Osteocyte (in vitro differentiated cells): ENCODE measurements around the gene LEMD1. TPM values are rescaled to one million over a fixed set of nuclear protein-coding genes. Genes with fewer than 3 reads are reported as not detected.

Source experiments
- DNase-seq: peaks from one replicate; pipeline ENCODE4 v3.0.0; 2021; ENCODE audit warnings: mixed read lengths; ENCODE audit not compliant: unreplicated experiment; ENCODE audit errors: extremely low spot score
- H3K27ac Mint-ChIP-seq: one replicate; pipeline ENCODE4 v1.8.0; 2021; ENCODE audit warnings: mild to moderate bottlenecking, mixed read lengths; ENCODE audit not compliant: unreplicated experiment
- H3K27me3 Mint-ChIP-seq: one replicate; pipeline ENCODE4 v1.8.0; 2021; ENCODE audit warnings: mixed read lengths; ENCODE audit not compliant: unreplicated experiment
- H3K36me3 Mint-ChIP-seq: one replicate; pipeline ENCODE4 v1.8.0; 2021; ENCODE audit warnings: mixed read lengths; ENCODE audit not compliant: unreplicated experiment
- H3K4me1 Mint-ChIP-seq: one replicate; pipeline ENCODE4 v1.8.0; 2021; ENCODE audit warnings: mixed read lengths; ENCODE audit not compliant: unreplicated experiment
- H3K4me3 Mint-ChIP-seq: one replicate; pipeline ENCODE4 v1.8.0; 2021; ENCODE audit warnings: mild to moderate bottlenecking, moderate library complexity, mixed read lengths; ENCODE audit not compliant: unreplicated experiment
- H3K9me3 Mint-ChIP-seq: one replicate; pipeline ENCODE4 v1.8.0; 2021; ENCODE audit warnings: mixed read lengths; ENCODE audit not compliant: unreplicated experiment
- total RNA-seq: library from RNA; stranded (reverse); gene quantifications from 2 replicates; pipeline ENCODE4 v1.2.1, GENCODE V29; 2021
- TF ChIP-seq, protein P1 (sequence below): fragments of 200-600 bp; sonication (generic); IDR thresholded peaks from 2 replicates; pipeline ENCODE4 v1.5.0; 2021; ENCODE audit warnings: antibody characterized with exemption, mild to moderate bottlenecking, moderate library complexity

LEMD1 gene
- total RNA-seq, 1 donor from 2014 or later = not detected

DNA sequence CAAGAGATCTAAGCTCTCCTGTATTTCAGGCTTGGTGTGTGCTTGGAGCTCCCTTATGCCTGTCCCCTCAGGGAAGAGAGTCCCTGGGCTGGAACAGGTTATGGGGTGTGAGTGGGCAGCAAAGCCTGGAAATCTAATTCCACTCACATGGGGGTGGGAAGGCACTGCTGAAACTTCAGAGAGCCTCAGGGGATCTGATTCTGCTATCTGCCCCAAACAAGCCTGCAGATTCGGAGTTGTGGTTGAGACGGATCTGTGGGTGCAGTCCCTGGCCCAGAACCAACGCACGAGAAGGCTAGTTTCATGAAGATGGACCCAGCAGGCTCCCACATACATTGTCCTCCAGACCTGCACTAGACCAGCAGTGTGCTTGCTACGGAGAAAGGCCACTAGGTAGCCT, 31.1 kb upstream of the LEMD1 start:
- Mint-ChIP-seq H3K4me3 (no peak overlapping the region), H3K27me3 (peaks cover 66% of the 10 kb centered on the region)

DNA sequence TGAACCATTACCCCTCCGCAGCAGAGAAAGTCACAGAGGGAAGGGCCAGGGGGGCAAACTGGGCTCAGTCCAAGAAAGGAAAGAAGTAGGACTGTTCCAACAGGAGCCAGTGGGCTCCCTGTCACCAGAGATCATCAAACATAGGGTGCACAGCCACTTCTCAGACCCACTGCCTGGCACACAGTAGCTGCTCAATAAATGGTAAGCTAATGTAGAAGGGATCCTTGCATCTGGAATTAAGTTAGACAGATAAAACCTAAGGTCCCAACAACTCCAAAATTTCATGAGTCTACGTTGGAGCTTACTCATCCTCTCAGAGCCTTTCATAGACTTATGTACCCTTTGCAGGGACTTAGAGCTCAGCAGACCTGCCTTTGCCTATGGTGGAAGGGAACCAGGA, 30.5 kb upstream of the LEMD1 start:
- Mint-ChIP-seq H3K9me3 (no peaks in the 10 kb centered on the region), H3K27ac (no peak overlapping the region), H3K27me3 (peaks cover 63% of the 10 kb centered on the region), H3K4me1 (peaks cover 4% of the 10 kb centered on the region), H3K36me3 (no peaks in the 10 kb centered on the region), H3K4me3 (no peak overlapping the region)
- TF ChIP-seq, protein P1, sequence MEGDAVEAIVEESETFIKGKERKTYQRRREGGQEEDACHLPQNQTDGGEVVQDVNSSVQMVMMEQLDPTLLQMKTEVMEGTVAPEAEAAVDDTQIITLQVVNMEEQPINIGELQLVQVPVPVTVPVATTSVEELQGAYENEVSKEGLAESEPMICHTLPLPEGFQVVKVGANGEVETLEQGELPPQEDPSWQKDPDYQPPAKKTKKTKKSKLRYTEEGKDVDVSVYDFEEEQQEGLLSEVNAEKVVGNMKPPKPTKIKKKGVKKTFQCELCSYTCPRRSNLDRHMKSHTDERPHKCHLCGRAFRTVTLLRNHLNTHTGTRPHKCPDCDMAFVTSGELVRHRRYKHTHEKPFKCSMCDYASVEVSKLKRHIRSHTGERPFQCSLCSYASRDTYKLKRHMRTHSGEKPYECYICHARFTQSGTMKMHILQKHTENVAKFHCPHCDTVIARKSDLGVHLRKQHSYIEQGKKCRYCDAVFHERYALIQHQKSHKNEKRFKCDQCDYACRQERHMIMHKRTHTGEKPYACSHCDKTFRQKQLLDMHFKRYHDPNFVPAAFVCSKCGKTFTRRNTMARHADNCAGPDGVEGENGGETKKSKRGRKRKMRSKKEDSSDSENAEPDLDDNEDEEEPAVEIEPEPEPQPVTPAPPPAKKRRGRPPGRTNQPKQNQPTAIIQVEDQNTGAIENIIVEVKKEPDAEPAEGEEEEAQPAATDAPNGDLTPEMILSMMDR = no peak
- DNase-seq = no peak

More for the DNA sequence above, 31.1 kb upstream of the LEMD1 start:
- Mint-ChIP-seq H3K27ac (no peak overlapping the region), H3K9me3 (no peaks in the 10 kb centered on the region), H3K36me3 (no peaks in the 10 kb centered on the region), H3K4me1 (peaks cover 5% of the 10 kb centered on the region)
- TF ChIP-seq, protein P1 = no peak
- DNase-seq = no peak

DNA sequence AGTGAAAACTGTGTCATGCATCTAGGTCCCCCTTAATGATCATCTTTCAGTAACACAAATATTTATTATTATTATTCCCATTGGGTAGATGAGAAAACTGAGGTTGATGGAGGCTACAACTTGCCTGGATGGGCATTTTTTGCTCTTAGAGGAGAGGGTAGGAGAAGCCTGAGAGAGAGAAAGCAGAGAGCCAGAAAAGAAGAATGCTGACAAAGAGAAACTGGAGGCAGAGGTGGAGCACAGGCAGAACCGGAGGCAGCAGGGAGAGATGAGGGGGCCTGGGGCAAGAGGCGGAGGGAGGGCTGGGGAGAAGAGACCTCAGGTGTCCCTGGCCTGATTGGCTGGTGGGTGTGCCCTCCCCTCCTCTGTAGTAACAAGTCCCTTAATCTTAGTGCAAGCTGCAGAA, 29.9 kb upstream of the LEMD1 start:
- TF ChIP-seq, protein P1 = no peak
- Mint-ChIP-seq H3K36me3 (no peaks in the 10 kb centered on the region), H3K27me3 (peaks cover 68% of the 10 kb centered on the region), H3K4me3 (no peak overlapping the region), H3K4me1 (peaks cover 5% of the 10 kb centered on the region), H3K27ac (no peak overlapping the region), H3K9me3 (no peaks in the 10 kb centered on the region)
- DNase-seq = no peak

DNA sequence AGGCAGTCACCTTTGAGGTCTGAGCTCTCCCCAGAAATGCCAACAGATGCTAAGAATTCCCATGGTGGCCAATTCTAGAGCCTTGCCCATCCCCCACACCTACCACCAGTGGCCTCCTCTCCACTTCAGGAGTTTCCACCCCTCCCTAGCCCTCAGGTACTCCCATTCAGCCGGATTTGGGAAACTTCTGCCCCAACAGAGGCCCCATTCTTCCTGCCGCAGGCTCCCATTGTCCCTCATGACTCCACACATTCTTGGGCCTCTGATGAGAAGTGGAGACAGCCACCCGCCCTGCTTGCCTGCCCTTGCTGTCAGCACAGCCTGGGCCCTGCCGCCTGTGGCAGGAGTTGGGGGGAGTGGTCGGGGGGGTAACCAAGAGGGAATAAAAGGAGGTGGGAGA, 29.3 kb upstream of the LEMD1 start:
- Mint-ChIP-seq H3K9me3 (no peaks in the 10 kb centered on the region), H3K4me1 (peaks cover 2% of the 10 kb centered on the region), H3K27me3 (peaks cover 68% of the 10 kb centered on the region), H3K27ac (no peak overlapping the region), H3K4me3 (no peak overlapping the region), H3K36me3 (no peaks in the 10 kb centered on the region)
- DNase-seq = no peak
- TF ChIP-seq, protein P1 = no peak

DNA sequence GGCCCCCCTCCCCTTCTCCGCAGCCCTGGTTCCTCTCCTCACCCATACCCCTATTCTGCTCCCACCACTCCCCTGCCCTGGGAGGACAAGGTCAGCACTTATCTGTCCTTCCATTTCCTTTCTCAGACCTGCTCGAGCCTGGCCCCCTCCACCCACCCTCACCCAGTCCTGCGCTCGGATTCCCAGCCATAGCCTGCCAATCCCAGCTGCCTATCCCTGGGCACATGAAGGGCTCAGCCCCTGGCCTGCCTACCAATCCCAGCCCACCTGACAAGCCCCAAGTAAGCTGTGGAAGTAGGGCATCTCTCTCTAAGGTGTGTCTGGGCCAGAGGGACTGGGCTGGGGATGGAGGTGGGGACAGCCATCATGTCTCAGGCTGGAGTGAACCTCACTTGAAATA, 28.6 kb upstream of the LEMD1 start:
- no peak overlapping the region for H3K27ac Mint-ChIP-seq
- peaks cover 68% of the 10 kb centered on the region for H3K27me3 Mint-ChIP-seq
- H3K9me3 Mint-ChIP-seq = no peaks in the 10 kb centered on the region
- no peak overlapping the region for H3K4me3 Mint-ChIP-seq
- TF ChIP-seq, protein P1 = no peak
- DNase-seq = no peak
- peaks cover 2% of the 10 kb centered on the region for H3K4me1 Mint-ChIP-seq
- no peaks in the 10 kb centered on the region for H3K36me3 Mint-ChIP-seq
